Uterus (tissue), 4 donors: Measurements from ENCODE around the gene EID2B. TPM values are rescaled to one million over a fixed set of nuclear protein-coding genes. Genes with fewer than 3 reads are reported as not detected.
A peak's percentile ranks its signal among the peaks of the same experiment; 100 is the strongest.

Experiments
- DNase-seq, 2 donors: peaks; one replicate each; pipeline ENCODE4 v3.0.0-alpha.2; 2019 to 2020
- H3K27ac ChIP-seq, 2 donors: fragments of 200-600 bp; sonication (generic); 1 replicate in 1 of 2; 2 replicates in 1 of 2; pipeline ENCODE4 v1.5.1; 2016 to 2018
- H3K27me3 ChIP-seq, 2 donors: fragments of 200-600 bp; sonication (generic); one replicate each; pipeline ENCODE4 v1.5.1; 2018 to 2019; ENCODE audit warnings: control low read depth in 1 of 2
- H3K36me3 ChIP-seq, 2 donors: fragments of 200-600 bp; sonication (generic); one replicate each; pipeline ENCODE4 v1.5.1; 2019; ENCODE audit warnings: control low read depth in 1 of 2
- H3K4me1 ChIP-seq, 2 donors: fragments of 200-600 bp; sonication (generic); one replicate each; pipeline ENCODE4 v1.5.1; 2018 to 2019; ENCODE audit warnings: control low read depth in 1 of 2
- H3K4me3 ChIP-seq, 2 donors: fragments of 200-600 bp; sonication (generic); 1 replicate in 1 of 2; 2 replicates in 1 of 2; pipeline ENCODE4 v1.5.1; 2018 to 2019; ENCODE audit warnings: mild to moderate bottlenecking in 1 of 2
- H3K9me3 ChIP-seq, 2 donors: fragments of 200-600 bp; sonication (generic); one replicate each; pipeline ENCODE4 v1.5.1; 2019; ENCODE audit warnings: control low read depth in 1 of 2
- POLR2A ChIP-seq, 2 donors: fragments of 450-650 bp; IDR thresholded peaks; one replicate each; pipeline ENCODE4 v1.6.1; 2016; ENCODE audit warnings: antibody characterized with exemption in 2 of 2, mild to moderate bottlenecking in 1 of 2, moderate library complexity in 1 of 2
- intact Hi-C: fragments of 100-400 bp; cut with DNase I; formaldehyde crosslinking; loops from one replicate; pipeline ENCODE4 v1.15.1; 2023; ENCODE audit warnings: low total_unique reads
- total RNA-seq, 4 donors: library from RNA; depleted of rRNA in 3 of 4; stranded (reverse); fragments of >200 nt in 3 of 4; gene quantifications; one replicate each; pipeline versions ENCODE4 v1.1.0 to v1.2.4, GENCODE V29; 2014 to 2023
- TF ChIP-seq, protein P1 (sequence below), 4 experiments: fragments of 200-600 bp in 2 of 4; fragments of 450-650 bp in 2 of 4; sonication (generic) in 2 of 4; IDR thresholded peaks; one replicate each; pipeline ENCODE4 v1.5.1; 2016 to 2019; ENCODE audit warnings: antibody characterized with exemption in 4 of 4, mild to moderate bottlenecking in 2 of 4, moderate library complexity in 1 of 4
- donor health status: DM: yes; HTN: yes; CAD: no.

Gene EID2B
- total RNA-seq, 4 donors from 2014 or later, result 0.29 to 6.6 (median 5.1) TPM

DNA sequence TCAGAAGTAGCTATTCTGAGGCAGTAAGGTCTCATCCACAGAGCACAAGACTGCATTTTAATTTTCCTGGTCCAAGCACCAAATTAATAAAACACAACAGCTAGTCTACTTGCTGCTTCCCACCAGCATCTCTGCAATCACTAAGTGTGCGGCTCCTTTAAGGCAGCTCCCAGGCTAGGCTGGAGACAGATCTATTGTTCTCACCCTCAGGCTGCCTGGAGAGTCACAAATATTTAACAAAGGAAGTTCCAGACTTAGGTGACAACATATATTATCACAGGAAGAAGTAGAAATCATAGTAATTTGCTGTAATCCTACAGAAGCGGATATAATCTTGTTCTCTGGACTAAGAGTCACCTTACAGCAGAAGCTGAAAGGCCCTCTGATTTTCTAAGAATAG is 9.6 kb upstream of the EID2B start:
- intact Hi-C loops, result no loop called here
- H3K9me3 ChIP-seq, result no peaks in the 10 kb centered on the region
- no peak for DNase-seq

DNA sequence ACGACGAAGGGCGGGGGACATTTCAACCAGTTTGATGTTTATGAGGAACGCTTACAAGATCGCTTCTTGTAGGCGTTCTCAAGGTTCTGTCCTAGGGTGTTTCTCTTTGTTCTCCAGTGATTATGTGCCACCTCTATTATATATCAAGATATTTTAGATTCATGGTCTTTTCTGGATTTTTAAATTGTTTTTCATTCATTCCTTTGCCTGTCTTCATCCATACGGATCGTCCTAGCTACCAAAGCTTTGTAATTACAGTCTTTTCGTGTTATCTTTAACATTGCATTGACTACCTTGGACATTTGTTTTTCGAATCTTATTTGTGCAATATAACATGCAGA is 7.7 kb upstream of the EID2B start:
- intact Hi-C loops, result no loop called here
- Histone ChIP-seq H3K36me3 (no peaks in the 10 kb centered on the region), H3K4me1 (peaks cover 0 to 4% of the 10 kb centered on the region in 2 donors), H3K4me3 (peak overlapping the region in 1 of 2 donors; percentile 63), H3K27me3 (no peaks in the 10 kb centered on the region), H3K27ac (peak overlapping the region; percentile 26 to 89), H3K9me3 (no peaks in the 10 kb centered on the region)
- TF ChIP-seq POLR2A (IDR thresholded peaks at IDR 0.05), result no peak
- TF ChIP-seq, protein P1, sequence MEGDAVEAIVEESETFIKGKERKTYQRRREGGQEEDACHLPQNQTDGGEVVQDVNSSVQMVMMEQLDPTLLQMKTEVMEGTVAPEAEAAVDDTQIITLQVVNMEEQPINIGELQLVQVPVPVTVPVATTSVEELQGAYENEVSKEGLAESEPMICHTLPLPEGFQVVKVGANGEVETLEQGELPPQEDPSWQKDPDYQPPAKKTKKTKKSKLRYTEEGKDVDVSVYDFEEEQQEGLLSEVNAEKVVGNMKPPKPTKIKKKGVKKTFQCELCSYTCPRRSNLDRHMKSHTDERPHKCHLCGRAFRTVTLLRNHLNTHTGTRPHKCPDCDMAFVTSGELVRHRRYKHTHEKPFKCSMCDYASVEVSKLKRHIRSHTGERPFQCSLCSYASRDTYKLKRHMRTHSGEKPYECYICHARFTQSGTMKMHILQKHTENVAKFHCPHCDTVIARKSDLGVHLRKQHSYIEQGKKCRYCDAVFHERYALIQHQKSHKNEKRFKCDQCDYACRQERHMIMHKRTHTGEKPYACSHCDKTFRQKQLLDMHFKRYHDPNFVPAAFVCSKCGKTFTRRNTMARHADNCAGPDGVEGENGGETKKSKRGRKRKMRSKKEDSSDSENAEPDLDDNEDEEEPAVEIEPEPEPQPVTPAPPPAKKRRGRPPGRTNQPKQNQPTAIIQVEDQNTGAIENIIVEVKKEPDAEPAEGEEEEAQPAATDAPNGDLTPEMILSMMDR (IDR thresholded peaks at IDR 0.05), result no peak
- no peak for DNase-seq

More for the DNA sequence above, 9.6 kb upstream of the EID2B start:
- H3K27me3 ChIP-seq, result no peaks in the 10 kb centered on the region
- no peak overlapping the region for H3K27ac ChIP-seq
- no peaks in the 10 kb centered on the region for H3K36me3 ChIP-seq
- TF ChIP-seq, protein P1 (IDR thresholded peaks at IDR 0.05), result no peak
- no peak for TF ChIP-seq POLR2A (IDR thresholded peaks at IDR 0.05)
- H3K4me3 ChIP-seq, result no peak overlapping the region
- peaks cover 0 to 4% of the 10 kb centered on the region in 2 donors for H3K4me1 ChIP-seq

DNA sequence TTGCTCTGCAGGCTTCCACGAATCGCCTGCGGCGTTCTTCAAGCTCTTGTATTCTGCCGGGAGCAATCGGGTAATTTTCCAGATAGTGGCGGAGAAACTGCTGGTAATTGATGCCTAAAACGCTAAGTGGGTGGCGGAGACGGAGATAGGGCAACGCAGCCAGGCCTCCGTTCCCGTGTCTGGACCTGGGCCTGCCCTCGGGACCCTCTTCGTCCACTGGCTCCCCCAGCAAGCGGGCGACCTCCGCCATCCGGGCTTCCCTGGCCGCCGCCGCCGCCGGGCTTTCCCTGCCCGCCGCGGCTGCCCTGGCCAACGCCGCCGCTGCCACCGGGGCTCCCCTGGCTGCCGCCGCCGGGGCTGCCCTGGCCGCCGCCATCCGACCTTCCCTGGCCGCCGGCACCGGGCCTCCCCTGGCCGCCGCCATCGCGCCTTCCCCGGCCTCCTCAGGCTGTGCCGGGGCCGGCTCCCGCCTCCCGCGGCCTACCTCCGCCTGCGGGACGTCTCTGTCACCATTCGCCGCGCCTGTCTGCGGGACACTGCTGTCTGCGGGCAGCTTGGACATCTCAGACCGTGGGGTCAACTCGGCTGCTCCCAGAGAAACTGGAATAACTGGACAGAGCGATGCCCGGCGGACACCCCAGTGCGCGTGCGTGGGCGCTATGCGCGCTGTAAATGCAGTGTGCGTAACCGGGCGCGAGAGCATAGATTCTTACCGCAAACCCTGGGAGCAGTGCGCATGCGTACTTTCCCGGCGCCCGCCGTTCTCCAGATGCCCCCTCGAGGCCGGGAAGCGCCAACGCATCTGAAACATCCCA is 7.1 kb upstream of the EID2B start, which contains the start of gene EID2:
Gene EID2, minus strand, starts transcription at position 644 of the 815 bp plus-strand sequence. Its CDS starts 82 bp downstream, at position 562.
- Histone ChIP-seq H3K9me3 (no peaks in the 10 kb centered on the region), H3K4me3 (peak within 1 kb of the TSS; percentile 63 to 99), H3K27ac (peak within 1 kb of the TSS; percentile 89 to 99), H3K27me3 (no peaks in the 10 kb centered on the region), H3K4me1 (peaks cover 0 to 4% of the 10 kb centered on the region in 2 donors), H3K36me3 (no peaks in the 10 kb centered on the region)
- TF ChIP-seq, protein P1 (IDR thresholded peaks at IDR 0.05), result peak; percentile 83 to 96 (median 92)
- TF ChIP-seq POLR2A (IDR thresholded peaks at IDR 0.05), result peak; percentile 89 to 93
- intact Hi-C loops, result loop anchor here (10.0 kb wide), 1 partner anchor 65 kb away; no protein-coding TSS in a partner anchor
- peak; percentile 95 to 96 for DNase-seq

DNA sequence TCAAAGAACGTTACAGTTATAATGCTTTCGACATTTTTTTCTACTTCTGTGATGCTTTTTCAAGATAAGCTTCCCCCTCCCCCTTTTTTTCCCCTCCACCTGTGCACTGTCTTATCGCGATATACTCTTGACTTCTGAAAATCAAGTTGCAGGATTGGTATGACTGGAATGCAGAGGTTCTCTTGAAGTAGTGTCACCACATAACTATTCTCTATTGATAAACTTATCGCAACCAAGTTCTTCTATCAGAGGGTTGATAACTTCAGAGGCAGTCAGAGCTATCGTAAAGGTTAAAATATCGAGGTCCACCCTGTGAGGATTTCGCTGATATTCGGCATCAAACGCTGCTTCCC is 6.5 kb upstream of the EID2B start:
- H3K27ac ChIP-seq, result peak overlapping the region; percentile 89 to 99
- H3K36me3 ChIP-seq, result no peaks in the 10 kb centered on the region
- no peaks in the 10 kb centered on the region for H3K9me3 ChIP-seq
- H3K4me1 ChIP-seq, result peaks cover 0 to 4% of the 10 kb centered on the region in 2 donors
- H3K4me3 ChIP-seq, result peak overlapping the region; percentile 63 to 99
- intact Hi-C loops, result loop anchor here (10.0 kb wide), 1 partner anchor 64 kb away; no protein-coding TSS in a partner anchor
- no peaks in the 10 kb centered on the region for H3K27me3 ChIP-seq
- TF ChIP-seq POLR2A (IDR thresholded peaks at IDR 0.05), result no peak
- no peak for DNase-seq

DNA sequence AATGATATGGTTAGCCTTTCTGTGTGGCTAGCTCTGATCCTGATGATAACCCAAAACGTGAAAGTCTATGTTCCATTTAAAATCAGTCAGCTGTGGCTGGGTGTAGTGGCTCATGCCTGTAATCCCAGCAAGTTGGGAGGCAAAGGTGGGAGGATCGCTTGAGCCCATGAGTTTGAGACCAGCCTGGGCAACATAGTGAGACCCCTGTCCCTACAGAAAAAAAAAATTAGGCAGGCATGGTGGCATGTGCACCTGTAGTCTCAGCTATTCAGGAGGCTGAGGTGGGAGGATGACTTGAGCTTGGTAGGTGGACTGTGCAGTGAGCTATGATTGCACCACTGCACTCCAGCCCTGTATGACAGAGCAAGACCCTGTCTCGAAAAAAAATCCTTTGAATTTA is 1.1 kb upstream of the EID2B start:
- H3K4me3 ChIP-seq, result no peak overlapping the region
- no peak for TF ChIP-seq POLR2A (IDR thresholded peaks at IDR 0.05)
- TF ChIP-seq, protein P1 (IDR thresholded peaks at IDR 0.05), result no peak
- H3K27ac ChIP-seq, result no peak overlapping the region
- no peaks in the 10 kb centered on the region for H3K9me3 ChIP-seq
- H3K27me3 ChIP-seq, result no peaks in the 10 kb centered on the region
- no peak for DNase-seq
- intact Hi-C loops, result loop anchor here (10.0 kb wide), 1 partner anchor 59 kb away; no protein-coding TSS in a partner anchor
- H3K4me1 ChIP-seq, result peaks cover 0 to 4% of the 10 kb centered on the region in 2 donors
- H3K36me3 ChIP-seq, result no peaks in the 10 kb centered on the region
